Measurements from ENCODE around the gene GNA12.

GNA12 gene

DNA sequence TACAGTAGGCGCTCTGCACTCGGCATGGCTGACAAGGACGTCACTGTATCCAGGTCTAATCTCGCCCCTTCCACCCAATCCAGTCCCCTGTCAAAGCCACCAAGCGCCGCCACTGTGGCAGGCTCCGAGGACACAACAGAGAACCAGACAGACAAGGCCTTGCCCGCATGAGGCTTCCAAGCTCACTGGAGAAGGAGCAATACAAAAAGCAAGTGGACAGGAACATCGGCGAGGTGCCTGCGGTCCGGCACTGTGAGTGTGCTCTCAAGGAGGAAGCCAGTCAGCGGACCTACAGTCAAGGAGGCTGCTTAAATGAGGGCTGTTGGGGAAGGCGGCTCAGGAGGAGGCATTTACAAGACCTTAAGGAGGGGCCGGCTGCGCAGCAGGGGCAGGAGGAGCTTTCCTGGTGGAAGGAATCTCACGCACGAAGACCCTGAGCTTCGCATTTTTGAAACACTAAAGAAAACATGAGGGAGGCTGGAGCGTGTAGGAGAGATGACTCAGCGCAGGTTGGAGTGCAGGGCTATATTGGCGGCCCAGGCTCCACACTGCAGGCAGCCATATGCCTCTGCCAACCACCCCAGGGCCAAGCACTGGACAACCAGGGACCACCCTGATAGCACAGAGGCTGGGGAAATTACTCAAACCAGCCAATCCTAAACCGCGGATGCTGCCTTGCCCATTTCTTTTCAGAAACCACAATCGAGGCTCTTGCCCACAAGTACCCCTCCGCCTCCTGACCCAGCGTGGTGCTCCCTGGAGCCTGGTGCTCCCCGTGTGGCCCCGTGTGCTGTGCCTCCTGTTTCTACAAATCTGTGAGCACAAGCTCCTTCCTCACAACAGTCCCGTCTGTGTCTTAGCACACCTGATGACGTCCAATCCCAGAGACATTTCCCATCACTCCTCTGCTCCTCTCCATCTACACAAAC is 28.9 kb downstream of the GNA12 start:
- no peak for DNase-seq

DNA sequence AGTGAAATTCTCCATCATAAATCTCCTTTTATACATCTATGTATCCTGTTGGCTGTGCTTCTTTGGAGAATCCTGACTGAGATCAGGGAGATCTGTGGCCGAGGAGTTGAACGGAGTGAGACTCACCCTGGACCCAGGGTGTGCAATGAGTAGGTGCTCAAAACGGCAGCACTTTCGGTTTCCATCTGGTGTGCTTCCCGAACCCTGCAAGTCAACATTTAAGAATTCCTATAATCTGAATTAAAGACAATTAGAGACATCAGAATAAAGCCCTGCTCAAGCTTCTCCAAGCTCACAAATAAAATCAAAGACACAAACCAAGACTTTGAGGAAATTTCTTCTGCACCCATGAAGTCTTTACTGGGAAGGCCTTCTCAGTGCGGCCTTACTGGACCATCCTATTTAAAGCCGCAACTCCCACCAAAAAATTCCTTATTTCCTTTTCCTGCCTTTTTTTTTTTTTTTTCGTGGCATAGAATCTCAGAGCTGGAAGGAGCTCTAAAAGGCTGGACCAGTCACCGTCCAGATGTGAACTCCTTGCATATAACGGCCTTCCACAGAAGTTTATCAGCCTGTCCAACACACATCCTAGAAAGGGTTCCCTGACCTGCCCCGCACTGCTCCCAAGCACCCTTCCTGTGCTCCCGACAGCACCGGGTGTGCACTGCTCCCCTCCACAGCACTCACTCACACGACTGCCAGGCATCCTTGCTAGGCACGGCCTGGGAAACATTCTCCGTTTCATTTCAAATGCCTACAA is 29.7 kb downstream of the GNA12 start:
- no peak for DNase-seq

DNA sequence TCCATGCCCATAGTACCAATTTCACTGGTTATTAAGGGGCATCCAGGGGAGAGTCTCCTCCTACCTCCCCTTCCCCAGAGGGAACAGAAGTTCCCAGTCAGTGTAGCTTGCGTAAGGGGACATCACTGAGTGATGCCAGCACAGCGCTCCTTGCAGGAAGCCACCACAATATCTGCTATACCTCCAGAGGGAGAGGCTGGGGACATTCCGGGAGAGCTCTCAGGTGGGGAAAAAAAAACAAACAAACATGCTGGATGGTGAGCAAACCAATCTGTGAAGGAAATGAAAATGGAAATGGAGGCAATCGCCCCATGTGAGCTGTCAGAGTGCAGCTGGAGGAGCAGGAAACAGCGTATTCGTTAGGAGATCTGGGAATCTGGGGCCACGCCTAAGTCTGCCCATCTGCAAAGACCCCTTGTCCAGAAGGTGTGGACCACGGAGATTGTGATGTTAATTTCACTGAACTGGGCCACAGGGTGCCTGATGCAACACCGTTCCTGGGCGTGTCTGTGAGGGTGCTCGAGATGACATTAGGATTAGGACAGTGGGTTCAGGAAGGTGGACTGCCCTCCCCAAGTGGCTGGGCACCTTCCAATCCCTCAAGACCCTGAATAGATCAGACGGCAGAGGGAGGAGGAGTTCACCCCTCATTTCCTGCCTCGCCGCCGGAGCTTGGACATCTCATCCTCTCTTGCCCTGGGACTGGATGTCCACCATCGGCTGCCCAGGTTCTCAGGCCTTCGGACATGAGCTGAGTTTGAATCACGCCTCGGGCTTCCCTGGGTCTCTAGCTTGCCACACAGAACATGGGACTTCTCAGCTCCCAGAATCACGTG is 30.5 kb downstream of the GNA12 start:
- no peak for DNase-seq

DNA sequence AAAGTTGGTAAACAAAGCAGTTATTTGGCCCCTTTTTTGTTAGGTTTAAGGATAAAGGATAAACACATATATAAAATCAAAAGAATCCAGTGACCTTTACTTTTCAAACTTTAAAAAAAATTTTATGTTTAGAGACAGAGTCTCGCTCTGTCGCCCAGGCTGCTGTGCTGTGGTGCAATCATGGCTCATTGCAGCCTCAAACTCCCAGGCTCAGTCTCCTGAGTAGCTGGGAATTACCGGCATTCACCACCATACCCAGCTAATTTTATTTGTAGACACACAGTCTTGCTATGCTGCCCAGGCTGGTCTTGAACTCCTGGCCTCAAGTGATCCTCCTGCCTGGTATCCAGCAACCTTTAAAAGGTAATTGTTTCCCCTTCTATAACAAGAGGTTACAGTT is 31.3 kb downstream of the GNA12 start:
- no peak for DNase-seq

DNA sequence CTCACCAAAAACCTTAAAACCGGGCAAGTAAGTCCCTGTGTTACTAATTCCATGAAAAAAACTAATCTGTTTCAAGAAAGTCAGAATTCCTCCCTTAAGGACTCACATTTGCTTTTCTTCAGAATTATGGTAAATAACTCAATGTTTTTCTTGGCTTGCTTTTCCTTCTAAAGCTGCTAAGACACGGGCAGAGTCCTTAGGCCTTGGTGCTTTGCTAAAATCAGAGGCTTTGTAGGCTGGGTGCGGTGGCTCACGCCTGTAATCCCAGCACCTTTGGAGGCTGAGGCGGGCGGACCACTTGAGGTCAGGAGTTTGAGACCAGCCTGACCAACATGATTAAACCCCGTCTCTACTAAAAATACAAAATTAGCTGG is 32.0 kb downstream of the GNA12 start:
- DNase-seq: no peak

DNA sequence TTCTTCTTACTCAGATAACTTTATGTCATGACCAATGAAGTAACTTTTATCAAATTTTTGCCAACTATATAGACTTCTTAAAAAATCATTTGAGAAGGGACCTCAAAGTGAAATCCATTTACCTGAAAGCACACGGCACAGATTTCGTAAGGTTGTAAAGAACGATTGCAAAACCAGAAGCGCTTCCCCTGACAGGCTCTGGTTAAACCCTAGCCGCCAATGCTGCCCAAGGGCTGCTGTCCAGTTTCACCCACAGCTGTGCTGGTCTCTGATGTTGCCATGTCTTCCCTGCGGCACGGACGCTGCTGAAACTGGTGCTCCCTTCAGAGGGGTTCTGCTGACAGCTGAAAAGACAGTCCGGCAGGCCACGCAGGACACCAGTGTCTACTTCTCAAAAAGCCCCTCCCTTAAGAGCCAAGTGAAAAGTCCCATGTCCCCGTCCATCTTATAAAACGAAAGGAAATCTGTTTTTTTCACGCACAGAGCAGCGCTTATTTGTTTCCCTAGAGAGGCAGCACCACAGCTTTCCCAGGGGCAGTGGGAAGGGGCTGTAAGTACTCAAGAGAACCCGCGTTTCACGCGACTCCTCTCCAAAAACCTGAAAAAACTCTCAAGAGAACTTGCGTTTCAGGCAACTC is 32.5 kb downstream of the GNA12 start:
- DNase-seq: no peak

DNA sequence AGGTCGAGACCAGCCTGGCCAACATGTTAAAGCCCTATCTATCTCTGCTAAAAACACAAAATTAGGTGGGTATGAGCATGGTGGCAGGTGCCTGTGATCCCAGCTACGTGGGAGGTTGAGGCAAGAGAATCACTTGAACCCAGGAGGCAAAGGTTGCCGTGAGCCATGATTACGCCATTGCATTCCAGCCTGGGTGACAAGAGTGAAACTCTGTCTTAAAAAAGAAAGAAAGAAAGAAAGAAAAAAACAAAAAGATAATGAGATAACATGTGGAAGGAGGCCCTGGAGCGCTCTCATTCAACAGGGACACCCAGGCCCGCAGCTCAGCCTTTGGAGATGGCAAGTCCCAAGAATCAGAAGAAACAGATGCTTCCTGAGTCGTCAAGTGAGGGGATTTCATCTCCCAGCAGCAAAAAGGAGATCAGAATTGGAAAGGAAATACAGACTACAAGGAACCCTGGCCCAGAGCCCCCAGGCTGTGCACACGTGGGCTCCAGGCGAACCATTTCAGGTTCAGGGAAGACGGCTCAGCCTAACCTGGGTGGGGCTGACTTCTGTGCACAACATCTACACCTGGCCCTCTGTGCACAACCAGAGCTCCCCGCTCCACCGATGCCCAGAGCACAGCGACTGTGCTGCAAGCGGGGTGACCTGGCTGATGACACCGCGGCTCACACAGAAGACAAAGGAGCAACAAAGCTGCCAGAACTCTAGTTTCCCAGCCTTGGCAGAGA is 33.3 kb downstream of the GNA12 start:
- DNase-seq: no peak

DNA sequence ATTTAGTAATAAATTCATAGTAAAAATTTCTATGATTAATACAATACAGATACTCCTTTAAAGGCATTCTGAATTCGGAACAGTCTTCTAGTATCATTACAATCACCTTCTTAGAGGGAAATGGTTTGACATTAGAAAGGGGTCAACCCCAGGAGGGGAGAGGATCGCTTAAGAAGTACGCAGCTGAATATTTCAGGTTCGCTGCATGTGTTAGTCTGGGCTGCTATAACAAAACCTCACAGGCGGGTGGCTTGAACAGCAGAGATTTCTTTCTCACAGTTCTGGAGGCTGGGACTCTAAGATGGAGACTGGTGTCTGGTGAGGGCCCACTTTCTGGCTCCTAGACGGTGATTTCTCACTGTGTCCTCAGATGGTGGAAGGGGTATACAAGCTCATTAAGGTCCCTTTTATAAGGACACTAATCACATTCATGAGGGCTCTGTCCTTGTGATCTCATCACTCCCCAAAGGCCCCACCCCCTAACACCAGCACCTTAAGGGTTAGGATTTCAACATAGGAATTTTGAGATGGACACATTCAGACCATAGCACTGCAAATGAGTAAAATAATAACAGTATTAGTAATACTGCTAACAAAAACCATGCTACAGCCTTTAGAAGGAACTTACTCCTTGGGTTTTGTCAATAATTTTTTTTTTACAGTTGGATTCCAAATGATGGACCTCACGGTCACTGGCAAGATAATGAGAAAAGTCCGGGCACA is 34.0 kb downstream of the GNA12 start:
- no peak for DNase-seq

DNA sequence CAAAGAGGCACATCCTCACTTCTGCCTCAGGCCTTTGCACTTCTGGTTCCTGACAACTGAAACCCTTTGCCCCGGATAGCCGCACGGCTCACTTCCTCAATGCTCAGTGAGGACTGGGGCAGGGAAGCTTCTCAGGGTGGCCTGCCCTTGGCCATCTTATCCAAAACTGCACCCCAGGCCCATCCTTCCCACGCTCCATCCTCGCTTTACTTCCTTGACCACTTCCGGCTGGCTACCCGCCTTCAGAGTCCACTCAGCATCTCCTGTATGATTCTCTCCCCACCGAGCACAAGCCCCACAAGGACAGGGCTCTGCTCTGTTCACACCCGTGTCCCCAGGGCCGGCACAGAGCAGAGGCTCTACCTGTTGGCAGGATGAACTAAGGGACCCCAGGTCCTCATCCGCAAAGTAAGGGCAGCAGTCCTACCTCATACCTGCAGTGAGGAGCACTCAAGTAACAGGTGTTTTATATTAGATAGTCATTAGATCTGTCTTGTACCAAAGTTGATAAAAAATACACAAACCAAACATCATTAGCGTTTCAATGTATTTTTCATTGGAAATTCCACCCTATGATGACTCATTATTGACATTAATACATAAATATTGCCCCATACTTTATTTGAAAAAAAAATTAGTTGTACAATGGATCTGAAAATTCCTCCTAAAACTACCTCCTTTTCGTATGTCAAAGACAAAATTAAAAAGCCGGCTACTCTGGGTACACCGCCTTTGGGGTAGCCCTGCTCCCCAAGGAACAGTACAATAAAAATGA is 35.0 kb downstream of the GNA12 start:
- DNase-seq: no peak

DNA sequence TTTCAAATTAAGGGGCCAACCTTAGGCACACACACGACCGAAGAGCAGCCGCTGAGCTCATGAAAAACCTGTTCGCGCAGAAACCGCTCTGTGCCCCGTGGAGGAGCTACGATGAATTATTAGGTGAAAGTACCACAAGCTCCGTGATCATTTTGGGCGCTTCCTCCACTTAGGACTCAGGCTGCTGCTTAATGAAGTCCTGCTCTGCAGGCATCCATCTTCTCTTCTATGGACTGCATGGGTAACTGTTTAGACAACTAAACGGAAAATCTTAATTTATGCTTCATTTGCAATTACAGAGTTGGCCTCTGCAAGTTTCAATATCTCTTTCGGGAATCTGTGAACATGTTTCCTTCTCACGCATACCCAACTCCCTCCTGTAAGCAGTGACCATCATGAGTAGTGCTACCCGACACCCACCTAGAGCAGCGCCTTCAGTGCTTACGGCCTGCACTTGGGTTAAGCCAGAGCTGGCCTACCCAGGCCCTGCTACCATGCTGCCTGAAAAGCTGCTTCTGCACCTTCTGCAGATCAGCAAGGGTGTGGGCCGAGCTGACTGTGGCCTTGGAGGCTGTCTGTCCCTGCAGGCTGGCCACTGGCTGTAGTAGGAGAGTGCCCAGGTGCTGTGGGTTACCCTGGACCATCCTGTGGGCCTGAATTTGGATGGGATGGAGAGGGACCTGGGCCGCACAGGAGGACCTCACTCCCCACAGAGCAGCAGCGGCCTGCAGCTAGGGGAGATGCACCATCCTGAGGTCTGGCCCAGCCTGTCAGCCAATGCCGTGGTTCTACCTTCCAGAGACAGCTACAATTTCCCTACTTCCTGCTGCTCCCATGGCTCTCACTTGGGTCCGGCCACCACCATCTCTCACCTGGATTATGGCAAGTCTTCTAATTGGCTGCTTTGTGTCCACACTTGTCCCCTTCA is 36.0 kb downstream of the GNA12 start:
- DNase-seq: no peak

DNA sequence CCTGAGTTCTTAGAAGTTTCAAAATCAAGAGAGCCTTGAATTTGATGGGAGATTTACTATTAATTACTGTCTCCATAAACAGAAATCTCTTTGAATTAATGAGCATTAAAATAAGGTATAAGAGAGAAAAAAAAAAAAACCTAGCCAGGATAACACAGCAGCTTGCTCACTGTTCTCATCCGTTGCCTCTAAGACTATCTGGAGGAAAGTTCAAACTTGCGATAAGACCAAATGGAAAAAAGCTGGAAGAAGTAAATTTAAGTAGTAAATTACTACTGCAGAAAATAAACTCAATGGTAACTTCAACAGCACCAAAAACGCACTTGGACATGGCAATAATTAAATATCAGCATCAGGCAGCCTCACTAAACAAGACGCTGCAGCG is 36.7 kb downstream of the GNA12 start:
- DNase-seq: no peak

DNA sequence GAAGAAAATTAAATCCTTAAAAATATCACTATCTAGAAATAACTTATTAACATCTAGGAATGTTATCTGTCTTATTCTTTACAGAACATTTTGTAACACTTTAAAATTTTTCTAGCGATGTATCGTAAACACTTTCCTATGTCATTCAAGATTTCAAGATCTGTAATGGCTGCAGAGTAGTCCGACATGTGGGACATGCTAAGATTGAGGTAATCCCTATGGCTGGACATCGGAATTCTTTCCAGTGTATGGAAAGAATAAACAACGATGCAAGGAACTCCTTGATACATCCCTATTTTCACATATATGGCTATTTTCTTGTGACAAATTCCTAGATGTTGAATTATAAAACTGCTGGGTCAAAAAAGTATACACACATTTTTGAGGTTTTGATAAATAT is 37.5 kb downstream of the GNA12 start:
- DNase-seq: no peak

DNA sequence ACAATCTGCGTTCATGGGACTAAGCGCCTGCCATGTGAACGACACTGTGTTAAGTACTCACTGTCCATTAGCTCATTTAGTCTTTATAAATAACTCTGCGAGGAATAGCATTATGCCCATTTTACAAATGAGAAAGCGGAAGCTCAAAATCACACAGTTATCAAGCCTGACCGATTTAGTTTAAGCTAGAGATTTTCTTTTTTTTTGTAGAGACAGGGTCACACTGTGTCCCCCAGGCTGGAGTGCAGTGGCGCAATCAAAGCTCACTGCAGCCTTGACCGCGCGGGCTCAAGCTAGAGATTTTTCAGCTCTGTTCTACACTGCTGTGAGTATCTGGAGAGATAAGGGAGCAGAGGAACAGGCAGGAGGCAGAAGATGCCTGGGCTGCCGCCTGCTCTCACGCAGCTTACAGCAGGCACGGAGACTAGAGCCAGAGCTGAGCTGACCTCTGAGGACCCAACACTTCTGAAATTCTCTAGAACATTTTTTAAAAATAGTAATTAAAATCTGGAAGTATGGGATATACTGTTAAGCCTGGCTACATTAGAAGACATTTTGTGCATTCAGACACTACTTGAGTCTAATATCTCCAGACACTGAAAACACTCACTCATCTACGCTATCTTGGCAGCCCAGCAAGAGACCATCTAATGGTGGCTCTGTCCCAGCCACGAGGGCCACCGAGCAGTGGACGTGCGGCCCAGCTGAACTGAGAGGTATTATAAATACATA is 38.7 kb downstream of the GNA12 start:
- no peak for DNase-seq

DNA sequence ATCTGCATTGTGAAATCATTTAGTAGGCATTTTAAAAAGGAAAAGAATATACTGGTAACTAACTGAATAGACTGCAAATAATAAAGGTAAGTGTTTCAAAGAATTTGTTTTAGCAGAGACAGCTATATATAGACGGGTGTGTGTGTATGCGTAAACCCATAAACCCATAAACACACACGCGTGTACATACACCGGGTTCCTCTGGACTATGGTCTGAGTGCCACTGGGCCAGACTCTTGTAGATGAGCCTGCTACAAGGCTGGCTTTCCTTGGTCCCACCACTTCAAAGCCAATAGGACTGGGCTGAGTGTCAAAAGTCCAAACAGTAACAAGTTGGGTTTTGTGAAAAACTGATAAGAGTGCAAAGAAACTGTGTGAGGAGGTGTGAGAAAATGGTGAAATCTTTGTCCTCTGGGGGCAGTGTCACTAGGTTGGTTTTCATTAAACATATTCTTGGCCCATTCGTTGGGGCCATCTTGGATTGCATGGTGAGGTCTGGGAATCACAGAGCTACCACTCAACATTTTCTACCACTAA is 39.8 kb downstream of the GNA12 start:
- DNase-seq: no peak

DNA sequence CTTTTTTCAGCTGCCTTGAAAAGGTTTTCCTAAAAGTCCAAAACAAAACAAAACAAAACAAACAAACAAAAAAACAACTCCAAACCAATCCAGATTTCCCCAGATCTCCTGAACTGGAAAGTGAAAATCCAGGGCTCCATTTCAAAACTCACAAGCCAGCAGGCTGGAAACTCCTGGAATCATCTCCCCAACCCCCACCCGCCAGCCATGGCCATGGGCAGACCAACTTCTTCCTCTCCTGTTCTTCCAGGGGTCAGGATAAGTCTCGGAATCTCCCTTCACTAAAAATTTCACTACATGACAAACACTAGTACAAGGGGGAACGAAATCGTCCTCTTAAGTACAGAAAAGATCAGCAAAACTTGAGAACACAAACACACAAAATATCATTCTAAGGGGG is 40.4 kb downstream of the GNA12 start:
- no peak for DNase-seq

DNA sequence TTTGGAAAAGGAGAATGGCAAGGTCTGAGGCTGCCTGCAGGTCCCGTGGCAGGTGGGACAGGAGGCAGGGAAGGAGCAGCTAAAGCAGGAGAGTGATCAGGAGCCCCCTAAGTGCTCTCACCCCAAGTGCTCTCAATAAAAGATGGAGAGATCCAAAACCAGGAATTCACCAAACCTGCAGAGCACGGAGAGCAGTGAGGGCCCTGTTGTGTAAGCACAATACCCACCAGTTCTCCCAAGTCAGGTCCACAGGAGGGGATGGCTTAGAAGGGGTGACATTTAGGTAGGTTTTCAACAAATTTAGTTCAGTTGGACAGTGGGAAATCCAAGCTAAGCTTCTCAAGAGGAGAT is 40.8 kb downstream of the GNA12 start:
- no peak for DNase-seq

DNA sequence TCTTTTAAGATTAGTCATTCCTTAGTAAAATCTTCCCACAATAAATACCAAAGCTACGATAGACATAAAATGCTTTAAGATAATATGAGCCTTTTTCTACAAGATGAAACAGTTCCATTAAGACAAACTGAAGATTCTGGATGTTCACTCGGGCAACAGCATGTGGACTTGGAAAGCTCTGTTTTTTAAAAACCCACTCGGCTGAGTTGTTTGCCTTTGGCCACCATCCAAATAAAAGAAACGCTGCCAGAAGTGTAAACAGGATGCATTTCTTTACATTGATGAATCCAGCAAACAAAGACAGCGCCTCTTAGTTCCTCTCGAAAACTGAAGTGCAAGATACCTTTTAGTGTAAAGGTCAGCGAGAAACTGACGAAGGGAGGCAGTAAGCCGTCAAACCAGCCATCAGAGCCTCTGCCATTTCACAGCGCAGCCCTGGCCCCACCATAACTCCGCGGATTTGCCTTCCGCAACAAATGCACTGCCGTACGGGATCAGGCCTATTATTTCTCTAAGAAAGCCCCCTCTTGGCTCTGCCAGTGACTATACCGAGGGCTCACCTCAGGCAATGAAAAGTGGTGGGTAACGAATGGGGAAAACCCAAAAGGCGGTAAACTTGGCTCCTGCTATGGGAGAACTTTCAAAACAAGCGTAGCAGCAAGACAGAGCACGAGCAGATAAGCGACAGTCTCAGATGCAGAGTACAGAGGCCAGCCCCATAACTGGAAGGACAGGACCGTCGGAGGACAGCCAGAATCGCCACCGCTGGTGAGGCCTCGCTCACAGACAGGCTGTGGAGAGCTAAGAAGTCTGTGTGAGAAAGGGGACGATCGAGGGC is 41.4 kb downstream of the GNA12 start:
- DNase-seq: no peak

DNA sequence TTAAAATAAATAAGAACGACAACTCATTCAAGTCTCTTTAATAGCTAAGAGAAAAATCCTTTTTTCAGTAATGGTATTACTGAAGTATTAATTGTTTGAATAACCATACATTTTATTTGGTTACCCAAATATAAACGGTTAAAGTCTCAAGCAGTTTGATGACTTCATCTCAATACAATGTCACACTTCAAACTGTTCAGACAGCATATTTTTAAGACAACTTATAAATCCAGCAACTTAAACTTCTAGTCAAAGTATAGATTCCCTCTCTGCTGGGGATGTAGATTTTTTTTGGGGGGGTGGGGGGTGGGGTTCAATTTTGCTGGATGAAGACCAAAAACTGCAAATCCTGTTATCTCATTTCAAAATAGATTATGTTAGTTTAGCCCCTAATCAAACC is 42.0 kb downstream of the GNA12 start:
- no peak for DNase-seq
